ENCODE measurements around the gene MAB21L4.

DNA sequence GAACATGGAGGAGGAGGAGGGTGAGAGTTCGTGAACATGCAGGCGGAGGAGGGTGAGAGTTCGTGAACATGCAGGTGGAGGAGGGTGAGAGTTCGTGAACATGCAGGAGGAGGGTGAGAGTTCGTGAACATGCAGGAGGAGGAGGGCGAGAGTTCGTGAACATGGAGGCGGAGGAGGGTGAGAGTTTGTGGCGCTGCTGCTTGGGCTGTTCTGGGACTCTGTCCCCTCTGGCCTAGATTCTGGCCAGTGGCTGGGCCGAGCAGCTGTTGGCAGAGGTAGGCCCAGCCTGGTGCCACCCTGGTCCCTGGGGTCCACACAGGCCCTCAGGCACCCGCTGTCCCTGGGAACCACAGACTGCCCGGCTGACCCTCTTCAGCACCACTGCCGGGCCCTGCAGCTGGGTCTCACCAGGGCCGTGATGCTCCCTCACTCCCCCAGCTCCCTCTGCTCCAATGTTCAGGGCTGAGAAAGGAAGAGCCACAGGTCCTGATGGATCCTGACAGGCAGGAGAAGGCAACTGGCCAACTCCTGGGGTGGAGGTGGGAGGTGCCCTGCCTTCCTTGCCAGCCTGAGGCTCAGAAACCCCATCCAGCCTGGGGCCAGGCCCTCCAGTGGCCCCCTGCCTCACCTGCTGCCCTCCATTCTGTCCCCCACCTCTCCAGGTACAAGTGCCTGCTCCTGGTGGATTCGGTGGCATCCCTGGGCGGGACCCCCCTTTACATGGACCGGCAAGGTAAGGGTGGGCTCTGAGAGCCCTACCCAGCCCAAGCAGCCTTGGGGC, 23.4 kb downstream of the MAB21L4 start:
- TF ChIP-seq POLR2A (IDR thresholded peaks at IDR 0.05; ENCODE audit: low read depth, low read length): no peak
- no peak for TF ChIP-seq JUN (IDR thresholded peaks at IDR 0.05; ENCODE audit: borderline replicate concordance, insufficient read depth, insufficient read length, low read depth)
- TF ChIP-seq, protein P1, sequence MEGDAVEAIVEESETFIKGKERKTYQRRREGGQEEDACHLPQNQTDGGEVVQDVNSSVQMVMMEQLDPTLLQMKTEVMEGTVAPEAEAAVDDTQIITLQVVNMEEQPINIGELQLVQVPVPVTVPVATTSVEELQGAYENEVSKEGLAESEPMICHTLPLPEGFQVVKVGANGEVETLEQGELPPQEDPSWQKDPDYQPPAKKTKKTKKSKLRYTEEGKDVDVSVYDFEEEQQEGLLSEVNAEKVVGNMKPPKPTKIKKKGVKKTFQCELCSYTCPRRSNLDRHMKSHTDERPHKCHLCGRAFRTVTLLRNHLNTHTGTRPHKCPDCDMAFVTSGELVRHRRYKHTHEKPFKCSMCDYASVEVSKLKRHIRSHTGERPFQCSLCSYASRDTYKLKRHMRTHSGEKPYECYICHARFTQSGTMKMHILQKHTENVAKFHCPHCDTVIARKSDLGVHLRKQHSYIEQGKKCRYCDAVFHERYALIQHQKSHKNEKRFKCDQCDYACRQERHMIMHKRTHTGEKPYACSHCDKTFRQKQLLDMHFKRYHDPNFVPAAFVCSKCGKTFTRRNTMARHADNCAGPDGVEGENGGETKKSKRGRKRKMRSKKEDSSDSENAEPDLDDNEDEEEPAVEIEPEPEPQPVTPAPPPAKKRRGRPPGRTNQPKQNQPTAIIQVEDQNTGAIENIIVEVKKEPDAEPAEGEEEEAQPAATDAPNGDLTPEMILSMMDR (IDR thresholded peaks at IDR 0.05; ENCODE audit: extremely low read depth in 1 of 2, insufficient read depth in 1 of 2, low read depth in 1 of 2, low read length in 2 of 2): no peak
- no peak for TF ChIP-seq EZH2 (IDR thresholded peaks at IDR 0.05; ENCODE audit: borderline replicate concordance, low read depth, low read length, severe bottlenecking)
- no peak for TF ChIP-seq POLR2AphosphoS5 (IDR thresholded peaks at IDR 0.05; ENCODE audit: insufficient read depth, low read depth, low read length)
- TF ChIP-seq, protein P2, sequence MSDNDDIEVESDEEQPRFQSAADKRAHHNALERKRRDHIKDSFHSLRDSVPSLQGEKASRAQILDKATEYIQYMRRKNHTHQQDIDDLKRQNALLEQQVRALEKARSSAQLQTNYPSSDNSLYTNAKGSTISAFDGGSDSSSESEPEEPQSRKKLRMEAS (IDR thresholded peaks at IDR 0.05; ENCODE audit: insufficient read depth, insufficient read length): no peak

Measured in endothelial cell of umbilical vein (primary cell).